GM21367 (cell line): Measurements from ENCODE around the gene RNASEH1.
"Not testable (repeated sequence)": the region's sequence is repeated elsewhere in the genome, so short reads cannot be mapped to it uniquely, and the experiment has no call there.

Source experiments
- ATAC-seq: cut with Tn5 transposase; IDR thresholded peaks from one replicate; pipeline ENCODE4 v1.9.1; 2021; ENCODE audit not compliant: unreplicated experiment

RNASEH1 gene

GRCh38 chr2:3522961-3523421 is 35.1 kb downstream of the RNASEH1 start:
- ATAC-seq, result no peak

GRCh38 chr2:3520591-3520990 is 37.5 kb downstream of the RNASEH1 start:
- no peak for ATAC-seq

- peak; percentile 61 for ATAC-seq
Measured at GRCh38 chr2:3519255-3520205, 38.6 kb downstream of the RNASEH1 start, which contains the start of gene ADI1. Gene ADI1 (minus strand): TSS chr2:3519531. CDS start chr2:3519487, 44 bp downstream.

GRCh38 chr2:3518496-3519254 is 39.5 kb downstream of the RNASEH1 start:
- peak; percentile 74 for ATAC-seq

- no peak for ATAC-seq
Measured at GRCh38 chr2:3517948-3518495, 40.1 kb downstream of the RNASEH1 start.

- no peak for ATAC-seq
Measured at GRCh38 chr2:3516831-3517230, 41.3 kb downstream of the RNASEH1 start.

- not testable (repeated sequence) for ATAC-seq
Measured at GRCh38 chr2:3515438-3515837, 42.7 kb downstream of the RNASEH1 start.

GRCh38 chr2:3513026-3513810 is 44.9 kb downstream of the RNASEH1 start:
- no peak for ATAC-seq

GRCh38 chr2:3512086-3512485 is 46.0 kb downstream of the RNASEH1 start:
- no peak for ATAC-seq

GRCh38 chr2:3505771-3506170 is 52.4 kb downstream of the RNASEH1 start:
- no peak for ATAC-seq

GRCh38 chr2:3504741-3505140 is 53.4 kb downstream of the RNASEH1 start:
- no peak for ATAC-seq

- no peak for ATAC-seq
Measured at GRCh38 chr2:3503483-3503882, 54.6 kb downstream of the RNASEH1 start.

- ATAC-seq, result no peak
Measured at GRCh38 chr2:3503046-3503445, 55.1 kb downstream of the RNASEH1 start.

GRCh38 chr2:3500326-3500899 is 57.7 kb downstream of the RNASEH1 start:
- ATAC-seq, result no peak

- no peak for ATAC-seq
Measured at GRCh38 chr2:3498783-3499394, 59.2 kb downstream of the RNASEH1 start.

GRCh38 chr2:3496708-3497080 is 61.4 kb downstream of the RNASEH1 start:
- ATAC-seq, result not testable (repeated sequence)
